ENCODE measurements around the gene DOCK1.

Gene DOCK1

GRCh38 chr10:126969310-126969709 lies 64.1 kb downstream of the DOCK1 start:
- no peak for DNase-seq (ENCODE audit: low spot score)
- in situ Hi-C loops (cut with MboI; ENCODE audit: low pct_unique_long_range_greater_than_20kb, low sequenced_read_pairs, unreplicated experiment), result no loop called here
- TF ChIP-seq CTCF (IDR thresholded peaks at IDR 0.05; ENCODE audit: extremely low read depth, insufficient read depth, missing control alignments), result no peak

GRCh38 chr10:126972635-126973414 lies 67.6 kb downstream of the DOCK1 start:
- DNase-seq (ENCODE audit: low spot score), result no peak
- TF ChIP-seq CTCF (IDR thresholded peaks at IDR 0.05; ENCODE audit: extremely low read depth, insufficient read depth, missing control alignments), result no peak
- in situ Hi-C loops (cut with MboI; ENCODE audit: low pct_unique_long_range_greater_than_20kb, low sequenced_read_pairs, unreplicated experiment), result no loop called here

GRCh38 chr10:126975221-126975620 lies 70.0 kb downstream of the DOCK1 start:
- in situ Hi-C loops (cut with MboI; ENCODE audit: low pct_unique_long_range_greater_than_20kb, low sequenced_read_pairs, unreplicated experiment), result no loop called here
- TF ChIP-seq CTCF (IDR thresholded peaks at IDR 0.05; ENCODE audit: extremely low read depth, insufficient read depth, missing control alignments), result no peak
- no peak for DNase-seq (ENCODE audit: low spot score)

- TF ChIP-seq CTCF (IDR thresholded peaks at IDR 0.05; ENCODE audit: extremely low read depth, insufficient read depth, missing control alignments), result no peak
- in situ Hi-C loops (cut with MboI; ENCODE audit: low pct_unique_long_range_greater_than_20kb, low sequenced_read_pairs, unreplicated experiment), result no loop called here
- DNase-seq (ENCODE audit: low spot score), result no peak
Measured at GRCh38 chr10:126977216-126977615, 72.0 kb downstream of the DOCK1 start.

GRCh38 chr10:126979311-126979710 lies 74.1 kb downstream of the DOCK1 start:
- DNase-seq (ENCODE audit: low spot score), result no peak
- TF ChIP-seq CTCF (IDR thresholded peaks at IDR 0.05; ENCODE audit: extremely low read depth, insufficient read depth, missing control alignments), result no peak
- in situ Hi-C loops (cut with MboI; ENCODE audit: low pct_unique_long_range_greater_than_20kb, low sequenced_read_pairs, unreplicated experiment), result no loop called here

GRCh38 chr10:126993208-126993607 lies 88.0 kb downstream of the DOCK1 start:
- no peak for DNase-seq (ENCODE audit: low spot score)
- in situ Hi-C loops (cut with MboI; ENCODE audit: low pct_unique_long_range_greater_than_20kb, low sequenced_read_pairs, unreplicated experiment), result no loop called here
- TF ChIP-seq CTCF (IDR thresholded peaks at IDR 0.05; ENCODE audit: extremely low read depth, insufficient read depth, missing control alignments), result no peak
